Dedifferentiated amniotic fluid mesenchymal stem cell (primary cell): ENCODE measurements around the gene SPATA21.
"Not testable (repeated sequence)": the region's sequence is repeated elsewhere in the genome, so short reads cannot be mapped to it uniquely, and the experiment has no call there.

ENCODE experiments used
- DNase-seq: peaks from one replicate; pipeline ENCODE4 v3.0.0-alpha.2; 2016; ENCODE audit errors: extremely low spot score

Gene SPATA21

GRCh38 chr1:16436946-16437474 is at the start of gene SPATA21:
TSS of gene SPATA21 (minus strand) at chr1:16437424. CDS start at chr1:16431371, 6,053 bp downstream.
- DNase-seq: no peak

DNA sequence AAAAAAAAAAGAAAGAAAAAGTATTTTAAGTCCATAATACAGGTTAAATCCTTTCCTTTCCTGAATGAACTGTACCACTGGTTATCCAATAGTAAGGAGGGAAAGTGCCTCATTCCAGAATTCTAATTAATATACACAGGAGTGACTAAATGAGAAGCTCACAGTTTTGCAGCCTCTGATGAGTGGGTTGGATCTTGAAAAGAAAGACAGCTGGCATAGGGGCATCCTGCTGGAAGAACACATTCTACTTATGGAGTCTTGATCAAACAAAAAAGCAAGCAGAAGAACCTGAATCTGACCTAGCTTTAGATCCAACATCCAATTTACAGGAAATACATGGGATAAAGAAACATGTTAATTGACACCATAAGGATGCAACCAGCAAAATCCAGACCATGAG is 49.8 kb upstream of the SPATA21 start:
- not testable (repeated sequence) for DNase-seq

DNA sequence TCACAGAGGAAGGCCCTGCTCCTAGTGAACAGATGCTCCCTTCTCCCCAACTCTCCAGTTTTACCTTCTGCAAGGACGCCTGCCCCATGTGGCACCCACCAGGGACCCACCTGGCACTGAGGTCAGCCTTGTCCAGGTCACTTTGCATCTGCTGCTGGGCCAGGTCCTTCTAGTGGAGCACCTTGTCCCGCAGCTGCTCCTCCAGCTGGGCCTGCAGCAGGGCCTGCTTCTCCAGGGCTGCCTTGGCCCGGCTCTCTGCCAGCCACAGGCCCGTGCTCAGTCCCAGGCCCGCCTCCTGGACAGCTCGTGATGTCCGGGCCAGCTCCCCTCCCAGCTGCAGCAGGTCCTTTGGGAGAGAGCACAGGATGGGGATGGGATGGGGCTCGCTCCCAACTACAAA is 49.1 kb upstream of the SPATA21 start:
- not testable (repeated sequence) for DNase-seq

- no peak for DNase-seq
Measured at GRCh38 chr1:16484931-16485330, 47.7 kb upstream of the SPATA21 start.

DNA sequence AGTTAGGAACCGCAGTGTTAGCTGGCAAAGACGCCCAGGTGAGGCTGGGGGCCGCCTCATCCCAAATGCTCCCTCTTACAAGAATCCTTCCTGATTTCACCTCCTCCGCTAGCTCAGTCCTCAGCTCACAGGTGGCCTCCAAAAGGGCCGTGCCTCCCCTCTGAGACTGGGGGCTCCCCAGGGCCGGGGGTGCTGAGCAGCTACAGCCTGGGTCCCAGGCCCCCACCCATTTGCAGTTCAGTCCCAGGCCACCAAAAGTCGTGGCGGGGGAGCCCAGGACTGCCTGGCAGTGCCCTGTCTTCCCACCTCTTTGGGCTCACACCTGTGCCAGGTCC is 47.2 kb upstream of the SPATA21 start:
- DNase-seq: no peak

DNA sequence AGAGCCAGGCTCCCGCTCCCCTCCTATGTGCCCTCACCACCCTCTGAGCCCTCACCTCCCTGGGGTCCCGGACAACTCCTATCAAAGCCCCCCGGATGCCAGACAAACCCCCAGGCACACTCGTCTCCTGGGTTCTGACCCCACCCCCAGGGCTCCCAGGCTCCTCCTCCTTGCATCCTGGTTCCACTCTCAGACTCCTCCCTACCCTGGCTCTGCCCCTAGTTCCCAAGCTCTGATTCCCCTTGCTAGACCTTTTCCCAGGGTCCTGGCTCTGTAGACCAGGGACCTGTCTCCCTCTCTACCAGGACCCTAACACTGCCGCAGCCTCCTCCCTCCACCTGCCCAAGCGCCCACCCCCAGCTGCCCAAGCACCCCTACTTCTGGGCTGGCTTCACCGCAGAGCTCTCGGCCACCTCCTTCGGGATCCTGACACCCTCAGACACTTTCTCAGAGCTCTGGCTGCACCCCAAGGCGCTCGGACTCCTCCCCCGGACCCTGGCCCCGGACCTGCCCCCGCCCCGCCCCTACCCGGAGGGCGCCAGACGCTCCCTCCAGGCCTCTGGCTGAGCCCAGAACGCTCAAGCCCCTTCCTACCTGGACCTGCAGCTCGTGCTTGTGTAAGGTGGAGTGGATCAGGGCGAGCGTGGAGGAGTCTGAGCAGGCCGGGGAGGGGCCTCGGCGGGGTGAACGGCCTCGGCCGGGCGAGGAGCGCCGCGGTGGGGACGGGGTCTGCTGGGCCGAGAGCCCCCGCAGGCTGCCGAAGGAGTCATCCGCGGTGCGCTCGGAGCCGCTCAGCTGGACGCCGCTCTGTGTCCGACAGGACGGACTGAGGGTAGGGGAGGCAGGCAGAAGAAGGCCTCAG is 46.6 kb upstream of the SPATA21 start:
- not testable (repeated sequence) for DNase-seq

GRCh38 chr1:16483146-16483545 is 45.9 kb upstream of the SPATA21 start:
- DNase-seq: not testable (repeated sequence)

DNA sequence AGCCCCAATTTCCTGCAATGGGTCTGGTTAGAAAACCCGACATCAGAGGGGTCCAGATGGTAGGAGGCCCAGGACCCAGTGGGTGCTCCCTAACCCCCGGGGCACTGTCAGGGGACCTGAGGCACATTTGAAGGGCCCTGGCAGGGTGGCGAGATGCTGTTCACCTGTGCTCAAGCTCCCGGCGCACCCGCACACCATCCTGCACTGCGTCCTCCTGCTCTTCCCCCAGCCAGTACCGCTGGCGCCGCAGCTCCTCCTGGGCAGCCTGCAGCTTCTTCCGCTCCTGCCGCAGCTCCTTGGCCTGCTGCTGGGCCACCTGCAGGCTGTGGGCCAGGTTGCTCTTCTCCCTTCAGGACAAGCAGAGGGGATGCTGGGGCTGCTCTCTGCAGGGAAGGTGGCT is 40.9 kb upstream of the SPATA21 start:
- no peak for DNase-seq

DNA sequence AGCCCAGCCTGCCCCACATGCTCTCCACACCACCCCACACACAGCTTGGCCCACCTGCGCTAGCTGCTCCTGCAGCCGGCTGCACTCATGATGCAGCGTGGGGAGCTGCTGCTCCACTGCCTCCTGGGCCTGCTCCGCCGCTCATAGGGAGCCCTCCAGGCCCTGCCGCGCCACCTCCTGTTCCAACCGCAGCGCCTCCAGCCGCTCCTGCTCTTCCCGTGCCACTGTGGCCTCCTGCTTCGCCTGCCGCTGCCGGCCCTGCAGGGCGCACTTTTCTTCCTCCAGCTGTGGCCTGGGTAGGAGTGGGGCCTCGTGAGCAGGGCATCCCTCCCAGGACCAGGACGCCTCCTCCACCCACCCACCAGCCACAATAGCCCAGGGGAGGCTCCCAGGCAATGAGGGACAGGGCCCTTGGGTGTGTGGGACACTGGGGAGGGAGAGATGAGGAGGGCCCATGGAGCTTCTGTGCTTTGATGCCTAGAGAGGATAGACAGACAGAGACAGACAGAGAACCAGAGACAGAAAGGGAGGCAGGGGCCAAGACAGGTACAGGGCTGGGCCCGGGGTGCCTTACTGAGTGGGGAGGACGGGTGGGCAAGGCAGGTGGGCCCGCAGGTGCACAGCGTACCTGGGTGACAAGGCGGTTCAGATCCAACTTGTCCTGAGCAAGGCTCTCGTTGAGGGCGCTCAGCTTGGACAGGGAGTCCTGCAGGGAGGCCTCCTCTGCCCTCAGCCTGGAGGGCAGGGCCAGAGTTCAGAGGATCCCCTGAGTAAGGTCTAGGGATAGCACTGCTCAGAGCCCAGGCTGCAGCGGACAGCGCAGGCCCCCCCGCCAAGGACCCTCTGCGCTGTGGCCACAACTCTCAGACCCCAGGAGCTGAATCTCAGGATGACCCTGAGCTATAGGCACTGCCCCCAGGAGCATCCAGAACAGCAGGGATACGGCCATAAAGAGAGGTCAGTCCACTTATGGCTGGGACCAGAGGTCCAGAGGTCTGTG is 38.8 kb upstream of the SPATA21 start:
- DNase-seq: not testable (repeated sequence)

DNA sequence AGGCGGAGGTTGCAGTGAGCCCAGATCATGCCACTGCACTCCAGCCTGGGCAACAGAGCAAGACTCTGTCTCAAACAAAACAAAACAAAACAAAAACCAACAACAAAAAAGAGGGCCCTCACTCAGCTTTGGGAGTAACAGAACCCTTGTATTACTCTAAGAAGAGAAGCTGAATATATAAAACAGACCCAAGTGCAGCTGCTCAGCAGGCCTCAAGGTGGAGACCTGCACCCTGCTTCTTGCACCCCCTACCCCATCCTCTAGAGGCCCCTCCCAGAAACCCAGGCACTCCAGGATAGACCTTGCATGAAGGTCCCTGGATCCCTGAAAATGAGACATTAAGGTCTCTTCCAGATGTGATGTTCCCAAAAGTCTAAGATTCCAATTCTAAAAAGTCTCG is 37.7 kb upstream of the SPATA21 start:
- not testable (repeated sequence) for DNase-seq

DNA sequence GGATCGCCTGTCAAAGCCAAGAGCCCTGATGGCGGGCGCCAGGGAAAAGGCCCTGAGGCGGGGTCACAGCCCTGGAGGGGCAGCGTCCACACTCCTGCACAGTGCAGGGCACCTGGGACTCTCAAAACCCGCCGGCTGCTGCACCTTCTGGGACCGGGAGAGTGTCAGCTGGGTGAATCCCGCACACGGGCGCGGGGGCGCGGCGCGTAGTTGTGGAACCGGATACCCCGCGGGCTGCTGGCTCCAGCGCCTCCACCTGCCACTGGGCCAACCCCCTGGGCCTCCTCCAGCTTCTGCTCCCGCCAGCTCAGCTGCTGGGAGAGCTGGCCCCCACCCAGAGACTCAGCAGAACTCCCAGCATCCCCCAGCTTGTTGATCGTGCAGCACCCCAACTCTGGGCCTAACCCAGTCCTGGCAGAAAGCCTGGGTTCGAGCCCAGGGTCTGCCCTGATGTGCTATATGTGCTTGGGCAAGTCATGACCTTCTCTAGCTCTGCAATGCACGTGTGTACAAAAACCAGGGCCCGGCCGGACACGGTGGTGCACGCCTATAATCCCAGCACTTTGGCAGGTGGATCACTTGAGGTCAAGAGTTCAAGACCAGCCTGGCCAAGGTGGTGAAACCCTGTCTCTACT is 37.1 kb upstream of the SPATA21 start:
- no peak for DNase-seq

GRCh38 chr1:16468558-16468957 is 31.3 kb upstream of the SPATA21 start:
- DNase-seq: no peak

- no peak for DNase-seq
Measured at GRCh38 chr1:16464917-16465625, 27.8 kb upstream of the SPATA21 start.

DNA sequence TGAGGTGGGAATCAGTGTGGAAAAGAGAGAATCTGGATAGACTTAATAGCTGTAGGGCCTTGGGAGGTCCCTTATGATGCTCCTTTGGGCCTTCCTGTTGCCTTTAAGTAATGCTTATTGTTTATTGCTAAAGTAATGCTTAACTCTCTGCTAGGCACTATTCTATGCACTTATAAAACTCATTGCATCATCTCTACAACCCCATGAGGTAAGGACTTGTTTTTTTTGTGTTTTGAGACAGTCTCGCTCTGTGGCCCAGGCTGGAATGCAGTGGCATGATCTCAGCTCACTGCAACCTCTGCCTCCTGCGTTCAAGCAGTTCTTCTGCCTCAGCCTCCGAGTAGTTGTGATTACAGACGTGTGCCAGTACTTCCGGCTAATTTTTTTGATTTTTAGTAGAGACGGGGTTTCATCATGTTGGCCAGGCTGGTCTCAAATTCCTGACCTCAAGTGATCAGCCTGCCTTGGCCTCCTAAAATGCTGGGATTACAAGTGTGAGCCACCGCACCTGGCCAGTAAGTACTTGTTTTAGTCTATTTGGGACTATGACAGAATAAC is 25.6 kb upstream of the SPATA21 start:
- DNase-seq: no peak

DNA sequence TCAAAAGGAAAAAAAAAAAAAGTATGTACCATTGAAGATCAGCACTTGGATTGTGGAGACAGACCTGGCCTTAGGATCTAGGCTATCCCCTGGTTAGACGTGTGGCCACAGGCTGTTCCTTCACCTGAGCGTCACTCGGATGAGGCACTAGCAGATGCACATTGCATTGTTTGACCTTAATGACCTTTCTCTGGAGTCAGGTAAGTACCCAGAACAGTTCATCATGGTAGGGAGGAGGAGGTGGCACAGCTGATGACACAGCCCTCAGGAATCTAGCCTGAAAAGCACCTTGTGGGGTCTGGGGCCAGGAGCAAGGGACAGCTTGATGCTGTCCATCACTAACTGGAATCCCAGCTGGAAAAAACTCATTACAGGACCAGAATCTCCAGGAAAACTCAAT is 24.5 kb upstream of the SPATA21 start:
- DNase-seq: no peak

DNA sequence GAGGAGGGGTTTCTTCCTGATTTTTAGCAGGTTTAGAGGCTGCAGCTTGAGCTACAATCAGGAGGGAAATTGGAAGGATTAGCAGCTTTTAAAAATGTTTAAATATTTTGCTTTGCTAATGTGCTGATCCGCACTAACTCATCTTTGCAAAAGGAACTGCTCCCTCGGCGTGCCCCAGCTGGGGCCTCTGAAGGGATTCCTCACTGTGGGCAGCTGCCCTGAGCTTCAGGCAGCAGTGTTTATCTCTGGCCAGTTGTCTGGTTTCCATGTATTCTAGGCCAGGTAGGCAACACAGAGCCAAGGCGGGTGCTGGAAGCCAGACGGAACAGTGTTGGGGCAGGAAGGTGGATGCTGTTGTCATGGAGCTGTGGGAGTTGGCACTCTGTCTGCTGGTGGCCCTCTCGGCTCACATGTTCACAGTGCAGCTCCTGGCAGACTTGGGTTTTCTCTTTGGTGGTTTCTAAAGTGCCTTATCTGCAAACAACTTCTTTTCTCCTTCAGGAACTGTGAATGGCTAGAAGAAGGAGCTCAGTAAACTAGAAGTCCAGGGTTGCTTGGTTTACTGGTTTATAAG is 22.2 kb upstream of the SPATA21 start:
- no peak for DNase-seq

DNA sequence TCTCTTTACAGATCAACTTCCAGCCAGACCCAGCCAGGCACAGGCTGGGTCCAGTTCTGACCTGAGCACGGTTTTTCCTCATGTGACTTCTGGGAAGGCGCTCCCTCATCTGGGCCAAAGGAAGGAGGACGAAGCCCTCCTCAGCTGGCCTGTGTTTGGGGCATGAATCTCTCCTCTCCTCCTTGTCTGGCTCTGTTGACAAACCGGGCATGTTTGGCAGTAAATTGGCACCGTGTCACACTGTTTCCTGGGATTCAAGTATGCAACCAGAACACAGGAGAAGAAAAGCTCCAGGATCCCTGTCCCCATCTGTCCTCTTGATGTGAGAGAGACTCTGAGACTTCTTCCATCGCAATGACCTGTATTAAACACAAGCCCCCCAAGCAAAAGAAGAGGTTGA is 21.6 kb upstream of the SPATA21 start:
- no peak for DNase-seq

DNA sequence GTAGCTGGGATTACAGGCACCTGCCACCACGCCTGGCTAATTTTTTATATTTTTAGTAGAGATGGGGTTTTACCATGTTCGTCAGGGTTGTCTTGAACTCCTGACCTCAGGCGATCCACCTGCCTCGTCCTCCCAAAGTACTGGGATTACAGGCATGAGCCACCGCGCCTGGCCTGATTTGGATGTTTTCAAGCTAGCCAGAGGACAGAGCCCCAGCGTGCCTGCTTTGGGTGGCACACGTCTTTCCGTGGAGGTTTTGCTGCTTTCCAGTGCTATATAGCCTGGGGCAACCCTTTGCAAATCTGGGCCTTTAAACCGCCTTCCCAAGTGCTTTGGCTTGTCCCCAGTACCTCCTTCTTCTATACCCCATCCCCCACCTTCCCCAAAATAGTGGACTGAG is 18.9 kb upstream of the SPATA21 start:
- not testable (repeated sequence) for DNase-seq

- DNase-seq: not testable (repeated sequence)
Measured at GRCh38 chr1:16454909-16455308, 17.7 kb upstream of the SPATA21 start.

GRCh38 chr1:16451841-16452528 is 14.8 kb upstream of the SPATA21 start:
- no peak for DNase-seq
